Kidney epithelial cell (primary cell): ENCODE results near the gene CDH12. TPM values are rescaled to one million over a fixed set of nuclear protein-coding genes. Genes with fewer than 3 reads are reported as not detected.

Experiments used
- DNase-seq: peaks from one replicate; pipeline ENCODE4 v3.0.0-alpha.2; 2010; ENCODE audit warnings: low read depth
- H3K27me3 ChIP-seq: 2 replicates; pipeline ENCODE4 v1.6.0; 2011; ENCODE audit warnings: low read length; ENCODE audit not compliant: control insufficient read depth, insufficient read depth
- H3K36me3 ChIP-seq: 2 replicates; pipeline ENCODE4 v1.5.1; 2011; ENCODE audit warnings: low read length; ENCODE audit not compliant: control insufficient read depth, insufficient read depth
- H3K4me3 ChIP-seq: 2 replicates; pipeline ENCODE4 v1.5.1; 2011; ENCODE audit warnings: low read depth, mild to moderate bottlenecking, control low read depth, low read length
- CTCF ChIP-seq: IDR thresholded peaks from 2 replicates; pipeline ENCODE4 v1.5.1; 2011; ENCODE audit warnings: mild to moderate bottlenecking, moderate library complexity, low read length, control low read depth, inconsistent platforms; ENCODE audit not compliant: insufficient read depth, poor library complexity, severe bottlenecking
- total RNA-seq: library from RNA; depleted of rRNA; stranded (reverse); fragments of >200 nt; gene quantifications from 2 replicates; pipeline ENCODE4 v1.2.3, GENCODE V29; 2015

Gene CDH12
- total RNA-seq, 1 donor from 2014 or later: not detected

GRCh38 chr5:21847300-21847699 lies 1005.8 kb downstream of the CDH12 start:
- no peak for TF ChIP-seq CTCF
- Histone ChIP-seq H3K36me3 (no peaks in the 10 kb centered on the region), H3K4me3 (no peak overlapping the region), H3K27me3 (no peaks in the 10 kb centered on the region)
- DNase-seq: no peak

DNA sequence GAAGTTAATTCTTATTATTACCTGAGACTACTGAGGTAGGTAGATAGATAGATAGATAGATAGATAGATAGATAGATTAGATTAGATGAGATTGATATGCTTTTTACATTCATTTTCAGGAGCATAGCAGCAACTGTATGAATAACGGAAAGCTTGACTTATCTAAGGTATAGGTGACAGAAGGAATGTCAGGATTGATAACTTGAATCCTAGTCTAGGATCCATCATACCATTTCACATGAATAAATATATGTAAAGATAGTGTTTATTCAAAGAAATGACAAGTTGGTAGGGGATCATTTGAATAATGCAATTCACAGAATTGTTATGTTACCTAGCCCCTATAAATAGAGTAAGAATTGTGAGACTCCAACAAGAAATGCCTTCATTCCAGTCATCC lies 1008.2 kb downstream of the CDH12 start:
- no peaks in the 10 kb centered on the region for H3K36me3 ChIP-seq
- DNase-seq: no peak
- TF ChIP-seq CTCF: no peak
- H3K4me3 ChIP-seq: no peak overlapping the region
- no peaks in the 10 kb centered on the region for H3K27me3 ChIP-seq

GRCh38 chr5:21834863-21835262 lies 1018.3 kb downstream of the CDH12 start:
- no peak for DNase-seq
- TF ChIP-seq CTCF: no peak
- Histone ChIP-seq H3K4me3 (no peak overlapping the region), H3K36me3 (no peaks in the 10 kb centered on the region), H3K27me3 (no peaks in the 10 kb centered on the region)

GRCh38 chr5:21831145-21831787 lies 1021.9 kb downstream of the CDH12 start:
- Histone ChIP-seq H3K4me3 (no peak overlapping the region), H3K36me3 (no peaks in the 10 kb centered on the region), H3K27me3 (no peaks in the 10 kb centered on the region)
- TF ChIP-seq CTCF: no peak
- DNase-seq: no peak

DNA sequence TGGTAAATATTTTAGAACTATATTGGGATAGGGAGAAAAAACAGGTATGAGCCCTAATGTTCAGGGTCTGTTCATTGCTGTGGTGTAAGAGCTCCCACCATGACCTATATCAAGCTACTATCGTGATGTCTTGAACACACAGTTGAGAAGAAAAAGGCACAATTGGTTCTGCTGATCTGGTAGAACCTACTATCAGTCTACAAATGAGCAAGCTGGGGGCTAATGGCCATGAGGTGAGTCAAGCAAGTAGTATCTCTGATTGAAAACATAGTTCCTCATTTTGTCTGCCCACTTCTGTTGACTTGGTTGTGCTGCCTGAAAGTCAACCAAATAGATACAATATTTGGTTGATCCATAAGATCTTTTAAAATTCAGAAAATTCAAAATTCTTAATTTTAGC lies 1026.3 kb downstream of the CDH12 start:
- no peaks in the 10 kb centered on the region for H3K27me3 ChIP-seq
- TF ChIP-seq CTCF: no peak
- DNase-seq: no peak
- no peak overlapping the region for H3K4me3 ChIP-seq
- H3K36me3 ChIP-seq: no peaks in the 10 kb centered on the region

GRCh38 chr5:21823588-21823987 lies 1029.6 kb downstream of the CDH12 start:
- Histone ChIP-seq H3K4me3 (no peak overlapping the region), H3K27me3 (no peaks in the 10 kb centered on the region), H3K36me3 (no peaks in the 10 kb centered on the region)
- no peak for TF ChIP-seq CTCF
- DNase-seq: no peak
